Calu3 (cell line): Measurements from ENCODE around the gene GPR32. TPM values are rescaled to one million over a fixed set of nuclear protein-coding genes. Genes with fewer than 3 reads are reported as not detected.

Source experiments
- BruUV-seq: library from RNA; stranded (reverse); fragments of 400-500 nt; replicated peaks from 2 replicates; lab custom pipeline; 2021; lab: Mats Ljungman, UMichigan
- CTCF ChIA-PET: fragments of 300-600 bp; sonication (Branson Sonifier 250); formaldehyde crosslinking; loops from one replicate; lab custom pipeline; 2022; ENCODE audit warnings: antibody characterized with exemption; lab: Charles Lee
- DNase-seq: peaks from one replicate; pipeline ENCODE4 v3.0.0; 2022
- H3K27ac Mint-ChIP-seq: one replicate; pipeline ENCODE4 v1.8.0; 2022; ENCODE audit warnings: mixed read lengths; ENCODE audit not compliant: unreplicated experiment
- H3K27me3 Mint-ChIP-seq: one replicate; pipeline ENCODE4 v1.8.0; 2022; ENCODE audit warnings: mixed read lengths; ENCODE audit not compliant: unreplicated experiment
- H3K36me3 Mint-ChIP-seq: one replicate; pipeline ENCODE4 v1.8.0; 2022; ENCODE audit warnings: mild to moderate bottlenecking, moderate library complexity, mixed read lengths; ENCODE audit not compliant: insufficient read depth, unreplicated experiment
- H3K4me1 Mint-ChIP-seq: one replicate; pipeline ENCODE4 v1.8.0; 2022; ENCODE audit warnings: mild to moderate bottlenecking, low read depth, mixed read lengths; ENCODE audit not compliant: unreplicated experiment
- H3K4me3 Mint-ChIP-seq: one replicate; pipeline ENCODE4 v1.8.0; 2022; ENCODE audit warnings: mild to moderate bottlenecking, low read depth, moderate library complexity, mixed read lengths; ENCODE audit not compliant: unreplicated experiment
- H3K9me3 Mint-ChIP-seq: one replicate; pipeline ENCODE4 v1.8.0; 2022; ENCODE audit warnings: low read depth, mixed read lengths; ENCODE audit not compliant: unreplicated experiment
- intact Hi-C: fragments of 100-400 bp; cut with micrococcal nuclease; formaldehyde crosslinking; loops from one replicate; pipeline ENCODE4 v1.10.0; 2022; ENCODE audit not compliant: unreplicated experiment
- total RNA-seq: library from RNA; stranded (reverse); gene quantifications from 2 replicates; pipeline ENCODE4 v1.2.3, GENCODE V29; 2022
- TF ChIP-seq, protein P1 (sequence below): fragments of 200-600 bp; IDR thresholded peaks from one replicate; pipeline ENCODE4 v1.8.0; 2022; ENCODE audit warnings: antibody characterized with exemption; ENCODE audit not compliant: unreplicated experiment

The GPR32 gene
- total RNA-seq, 1 experiment from 2014 or later, result not detected

DNA sequence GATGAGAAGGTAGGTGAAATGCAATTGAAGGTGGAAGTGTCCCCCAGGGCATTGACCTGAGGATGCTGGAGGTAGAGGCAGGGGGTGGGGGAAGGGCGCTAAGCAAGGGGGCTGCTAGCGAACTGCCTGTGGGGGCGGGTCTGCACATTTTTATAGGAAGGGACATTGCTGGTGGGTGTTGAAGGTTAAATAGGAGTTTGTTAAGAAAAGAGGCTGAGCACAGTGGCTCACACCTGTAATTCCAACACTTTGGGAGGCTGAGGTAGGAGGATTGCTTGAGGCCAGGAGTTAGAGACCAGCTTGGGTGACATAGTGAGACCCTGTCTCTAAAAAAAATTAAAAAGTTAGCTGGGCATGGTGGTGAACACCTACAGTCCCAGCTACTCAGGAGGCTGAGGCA lies 14.4 kb downstream of the GPR32 start:
- H3K27ac Mint-ChIP-seq, result no peak overlapping the region
- H3K9me3 Mint-ChIP-seq, result no peaks in the 10 kb centered on the region
- intact Hi-C loops, result no loop called here
- H3K36me3 Mint-ChIP-seq, result peaks cover 10% of the 10 kb centered on the region
- DNase-seq, result no peak
- H3K27me3 Mint-ChIP-seq, result peaks cover 91% of the 10 kb centered on the region
- H3K4me3 Mint-ChIP-seq, result no peak overlapping the region
- CTCF ChIA-PET, result interaction anchor here (0.5 kb wide), 1 partner anchor 310 kb away, joined by 3 read pairs; no protein-coding TSS in a partner anchor
- no TSS peak for BruUV-seq
- TF ChIP-seq, protein P1, sequence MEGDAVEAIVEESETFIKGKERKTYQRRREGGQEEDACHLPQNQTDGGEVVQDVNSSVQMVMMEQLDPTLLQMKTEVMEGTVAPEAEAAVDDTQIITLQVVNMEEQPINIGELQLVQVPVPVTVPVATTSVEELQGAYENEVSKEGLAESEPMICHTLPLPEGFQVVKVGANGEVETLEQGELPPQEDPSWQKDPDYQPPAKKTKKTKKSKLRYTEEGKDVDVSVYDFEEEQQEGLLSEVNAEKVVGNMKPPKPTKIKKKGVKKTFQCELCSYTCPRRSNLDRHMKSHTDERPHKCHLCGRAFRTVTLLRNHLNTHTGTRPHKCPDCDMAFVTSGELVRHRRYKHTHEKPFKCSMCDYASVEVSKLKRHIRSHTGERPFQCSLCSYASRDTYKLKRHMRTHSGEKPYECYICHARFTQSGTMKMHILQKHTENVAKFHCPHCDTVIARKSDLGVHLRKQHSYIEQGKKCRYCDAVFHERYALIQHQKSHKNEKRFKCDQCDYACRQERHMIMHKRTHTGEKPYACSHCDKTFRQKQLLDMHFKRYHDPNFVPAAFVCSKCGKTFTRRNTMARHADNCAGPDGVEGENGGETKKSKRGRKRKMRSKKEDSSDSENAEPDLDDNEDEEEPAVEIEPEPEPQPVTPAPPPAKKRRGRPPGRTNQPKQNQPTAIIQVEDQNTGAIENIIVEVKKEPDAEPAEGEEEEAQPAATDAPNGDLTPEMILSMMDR, result no peak
- no peaks in the 10 kb centered on the region for H3K4me1 Mint-ChIP-seq

DNA sequence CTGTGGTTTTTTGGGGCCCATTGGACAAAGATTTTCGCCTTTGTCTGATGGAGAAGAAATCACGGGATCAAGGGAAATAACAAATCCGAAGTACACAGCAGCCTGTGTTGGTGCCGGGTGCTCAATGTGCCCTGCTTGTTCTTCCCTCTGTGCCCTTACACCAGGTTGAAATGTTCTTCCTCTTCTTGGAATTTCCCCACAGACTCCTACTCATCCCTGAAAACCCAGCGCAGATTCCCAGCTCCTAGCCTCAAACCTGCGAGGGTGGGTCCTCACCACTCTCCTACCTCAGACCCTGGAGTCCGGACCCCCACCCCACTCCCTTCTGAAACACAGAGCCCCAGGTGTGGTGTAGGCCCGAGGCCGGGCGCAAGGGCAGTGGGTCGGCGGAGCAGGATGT lies 15.1 kb downstream of the GPR32 start:
- Mint-ChIP-seq H3K4me3 (no peak overlapping the region), H3K36me3 (peaks cover 10% of the 10 kb centered on the region), H3K9me3 (no peaks in the 10 kb centered on the region), H3K27ac (no peak overlapping the region), H3K27me3 (peaks cover 90% of the 10 kb centered on the region), H3K4me1 (no peaks in the 10 kb centered on the region)
- intact Hi-C loops, result no loop called here
- no TSS peak for BruUV-seq
- no peak for DNase-seq
- TF ChIP-seq, protein P1, result no peak
- CTCF ChIA-PET, result no interaction called here

DNA sequence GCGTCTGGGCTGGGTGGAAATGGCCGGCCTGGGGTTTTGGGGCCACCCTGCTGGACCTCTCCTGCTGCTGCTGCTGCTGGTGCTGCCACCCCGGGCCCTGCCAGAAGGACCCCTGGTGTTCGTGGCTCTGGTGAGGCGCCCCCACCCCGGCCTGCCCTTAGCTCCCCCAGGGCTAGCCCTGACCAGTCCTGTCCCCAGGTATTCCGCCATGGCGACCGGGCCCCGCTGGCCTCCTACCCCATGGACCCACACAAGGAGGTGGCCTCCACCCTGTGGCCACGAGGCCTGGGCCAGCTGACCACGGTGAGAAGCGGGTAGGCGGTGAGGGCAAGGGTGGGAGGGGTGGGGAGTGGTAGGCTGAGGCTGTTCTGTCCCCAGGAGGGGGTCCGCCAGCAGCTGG lies 20.1 kb downstream of the GPR32 start, which contains the start of gene ACP4:
Gene ACP4, plus strand, starts transcription at position 20 of the 400 bp plus-strand sequence. Its CDS starts 0 bp downstream, at position 20.
- CTCF ChIA-PET, result interaction anchor here (0.6 kb wide), 1 partner anchor 19 kb away, joined by 4 read pairs; no protein-coding TSS in a partner anchor
- H3K9me3 Mint-ChIP-seq, result peaks cover 3% of the 10 kb centered on the region
- H3K4me3 Mint-ChIP-seq, result no peak within 1 kb of the TSS
- DNase-seq, result no peak
- intact Hi-C loops, result loop anchor here (5.0 kb wide), 1 partner anchor 132 kb away; no protein-coding TSS in a partner anchor
- H3K27me3 Mint-ChIP-seq, result peaks cover 56% of the 10 kb centered on the region
- TF ChIP-seq, protein P1, result no peak
- no TSS peak for BruUV-seq
- H3K27ac Mint-ChIP-seq, result peak within 1 kb of the TSS; percentile 22
- H3K36me3 Mint-ChIP-seq, result peaks cover 38% of the 10 kb centered on the region
- H3K4me1 Mint-ChIP-seq, result no peaks in the 10 kb centered on the region

DNA sequence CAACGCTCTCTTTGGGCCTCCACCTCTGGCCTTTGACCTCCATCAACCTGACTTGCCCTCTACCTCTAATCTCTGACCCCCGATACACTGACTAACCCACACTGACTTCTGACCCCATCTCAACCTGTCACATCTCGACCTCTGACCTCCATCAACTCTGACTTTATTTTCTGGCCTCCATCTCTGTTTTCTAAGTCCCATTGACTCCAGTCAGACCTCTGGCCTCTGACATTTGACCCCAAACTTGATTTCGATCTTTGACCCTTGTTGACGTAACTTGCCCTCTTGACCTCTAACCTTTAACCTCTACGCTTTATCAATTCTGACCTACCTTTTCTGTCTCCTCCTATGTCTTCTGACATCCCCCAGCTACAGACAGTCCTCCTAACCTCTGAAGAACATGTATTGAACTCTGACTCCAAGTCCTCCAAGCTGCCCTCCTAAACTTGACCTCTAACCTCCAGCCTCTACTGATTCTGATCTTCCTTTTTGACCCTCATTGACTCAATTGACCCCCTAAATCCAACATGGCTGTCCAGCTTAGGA lies 20.7 kb downstream of the GPR32 start:
- TF ChIP-seq, protein P1, result no peak
- H3K9me3 Mint-ChIP-seq, result peaks cover 3% of the 10 kb centered on the region
- H3K4me1 Mint-ChIP-seq, result no peaks in the 10 kb centered on the region
- no peak for DNase-seq
- H3K36me3 Mint-ChIP-seq, result peaks cover 43% of the 10 kb centered on the region
- peaks cover 50% of the 10 kb centered on the region for H3K27me3 Mint-ChIP-seq
- no TSS peak for BruUV-seq
- peak overlapping the region; percentile 22 for H3K27ac Mint-ChIP-seq
- CTCF ChIA-PET, result no interaction called here
- intact Hi-C loops, result loop anchor here (5.0 kb wide), 1 partner anchor 131 kb away; no protein-coding TSS in a partner anchor
- H3K4me3 Mint-ChIP-seq, result no peak overlapping the region
